Erythroblast (primary cell): Measurements from ENCODE around the gene PTPN22.

ENCODE experiments used
- DNase-seq, 2 experiments: peaks; one replicate each; lab custom pipeline; 2025; lab: John Stamatoyannopoulos, UW
- GATA1 ChIP-seq: IDR thresholded peaks from 2 replicates; pipeline ENCODE4 v1.6.1; 2011; ENCODE audit warnings: low read depth, mild to moderate bottlenecking, control low read depth, low read length, moderate library complexity
- POLR2A ChIP-seq: IDR thresholded peaks from 2 replicates; pipeline ENCODE4 v1.6.1; 2011; ENCODE audit warnings: mild to moderate bottlenecking, low read length

The PTPN22 gene

GRCh38 chr1:113850127-113850796, 21.2 kb downstream of the PTPN22 start:
- TF ChIP-seq POLR2A (no peak), GATA1 (no peak)
- DNase-seq = no peak

GRCh38 chr1:113849072-113849471, 22.4 kb downstream of the PTPN22 start:
- no peak for DNase-seq
- TF ChIP-seq POLR2A (no peak), GATA1 (no peak)

- no peak for DNase-seq
- no peak for TF ChIP-seq GATA1
- TF ChIP-seq POLR2A = no peak
Measured at GRCh38 chr1:113846391-113847035, 25.0 kb downstream of the PTPN22 start.

- TF ChIP-seq GATA1 = no peak
- no peak for TF ChIP-seq POLR2A
Measured at GRCh38 chr1:113836534-113836933, 35.0 kb downstream of the PTPN22 start.

GRCh38 chr1:113835686-113836290, 35.7 kb downstream of the PTPN22 start:
- peak; percentile 61 to 82 for DNase-seq
- TF ChIP-seq GATA1 (no peak), POLR2A (no peak)

More at GRCh38 chr1:113836534-113836933, 35.0 kb downstream of the PTPN22 start:
- no peak for DNase-seq

- TF ChIP-seq GATA1 (no peak), POLR2A (no peak)
- no peak for DNase-seq
Measured at GRCh38 chr1:113834716-113835115, 36.8 kb downstream of the PTPN22 start.

GRCh38 chr1:113830039-113830438, 41.5 kb downstream of the PTPN22 start:
- no peak for DNase-seq
- TF ChIP-seq GATA1 (no peak), POLR2A (no peak)

- DNase-seq = no peak
- TF ChIP-seq POLR2A (no peak), GATA1 (no peak)
Measured at GRCh38 chr1:113821916-113822315, 49.6 kb downstream of the PTPN22 start.

GRCh38 chr1:113818578-113818977, 52.9 kb downstream of the PTPN22 start:
- TF ChIP-seq GATA1 = no peak
- TF ChIP-seq POLR2A = no peak
- no peak for DNase-seq

GRCh38 chr1:113813218-113813617, 58.3 kb downstream of the PTPN22 start:
- no peak for TF ChIP-seq GATA1
- TF ChIP-seq POLR2A = no peak
- DNase-seq = no peak

- TF ChIP-seq GATA1 (no peak), POLR2A (no peak)
- no peak for DNase-seq
Measured at GRCh38 chr1:113812661-113813135, 58.8 kb downstream of the PTPN22 start.

- peak; percentile 99 for DNase-seq
- TF ChIP-seq GATA1 (no peak), POLR2A (peak; percentile 96)
Measured at GRCh38 chr1:113811888-113812660, 59.4 kb downstream of the PTPN22 start, which contains the start of gene RSBN1. Gene RSBN1, minus strand, starts transcription at chr1:113812476. Its CDS starts 64 bp downstream, at chr1:113812412.

- TF ChIP-seq GATA1 = no peak
- TF ChIP-seq POLR2A = no peak
- peak; percentile 79 to 85 for DNase-seq
Measured at GRCh38 chr1:113811156-113811887, 60.2 kb downstream of the PTPN22 start.
